HFFc6 (cell line): ENCODE measurements around the gene MARVELD3. TPM values are rescaled to one million over a fixed set of nuclear protein-coding genes. Genes with fewer than 3 reads are reported as not detected.

Experiments
- DNase-seq: peaks from one replicate; pipeline ENCODE4 v3.0.0-alpha.2; 2018
- H3K27ac Mint-ChIP-seq: 2 replicates; pipeline ENCODE4 v1.8.0; 2020; ENCODE audit warnings: mild to moderate bottlenecking, mixed read lengths
- H3K27me3 Mint-ChIP-seq: 2 replicates; pipeline ENCODE4 v1.8.0; 2021; ENCODE audit warnings: mild to moderate bottlenecking, moderate library complexity, mixed read lengths; ENCODE audit not compliant: insufficient read depth
- H3K36me3 Mint-ChIP-seq: 2 replicates; pipeline ENCODE4 v1.8.0; 2021; ENCODE audit warnings: low read depth, mixed read lengths
- H3K4me1 Mint-ChIP-seq: 2 replicates; pipeline ENCODE4 v1.8.0; 2020; ENCODE audit warnings: low read depth, mixed read lengths
- H3K4me3 Mint-ChIP-seq: 2 replicates; pipeline ENCODE4 v1.8.0; 2020; ENCODE audit warnings: mild to moderate bottlenecking, moderate library complexity, mixed read lengths
- H3K9me3 Mint-ChIP-seq: 2 replicates; pipeline ENCODE4 v1.8.0; 2020; ENCODE audit warnings: mild to moderate bottlenecking, mixed read lengths
- total RNA-seq, 6 experiments: library from RNA; stranded (reverse); fragmentation: NEBNext Ultra II Directional; extraction: Animal tissue kit (Norgen Biotek cat#: 25700); gene quantifications; 2 replicates in 1 of 6; 3 replicates in 5 of 6; pipeline ENCODE4 v1.2.3, GENCODE V29; 2021
- TF ChIP-seq, protein P1 (sequence below): fragments of 200-600 bp; sonication (generic); IDR thresholded peaks from 2 replicates; pipeline ENCODE4 v1.5.0; 2021; ENCODE audit warnings: antibody characterized with exemption, mild to moderate bottlenecking

The MARVELD3 gene
- total RNA-seq, 6 experiments from 2014 or later: not detected

DNA sequence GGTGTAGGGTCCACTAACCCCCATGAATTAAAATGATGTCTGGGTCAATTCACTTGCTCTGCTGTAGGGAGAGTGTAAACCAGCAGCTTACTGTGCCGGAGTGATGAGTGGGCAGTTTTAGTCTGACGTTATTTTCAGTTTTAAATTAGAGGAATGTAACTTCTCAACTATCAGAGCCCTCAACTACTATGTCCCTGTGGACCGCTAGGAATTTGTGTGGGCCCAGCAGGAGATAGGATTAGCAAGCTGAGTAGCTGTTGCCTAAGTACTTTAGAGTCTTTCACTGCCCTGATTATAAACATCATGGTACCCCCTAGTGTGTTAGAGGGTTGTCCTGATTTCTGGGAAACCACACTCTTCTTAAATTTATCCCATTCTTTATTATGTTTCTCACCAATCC lies 11.4 kb downstream of the MARVELD3 start:
- Mint-ChIP-seq H3K27me3 (peaks cover 1% of the 10 kb centered on the region), H3K27ac (peak overlapping the region; percentile 2; the same call in 1 of the 2 replicates)
- TF ChIP-seq, protein P1, sequence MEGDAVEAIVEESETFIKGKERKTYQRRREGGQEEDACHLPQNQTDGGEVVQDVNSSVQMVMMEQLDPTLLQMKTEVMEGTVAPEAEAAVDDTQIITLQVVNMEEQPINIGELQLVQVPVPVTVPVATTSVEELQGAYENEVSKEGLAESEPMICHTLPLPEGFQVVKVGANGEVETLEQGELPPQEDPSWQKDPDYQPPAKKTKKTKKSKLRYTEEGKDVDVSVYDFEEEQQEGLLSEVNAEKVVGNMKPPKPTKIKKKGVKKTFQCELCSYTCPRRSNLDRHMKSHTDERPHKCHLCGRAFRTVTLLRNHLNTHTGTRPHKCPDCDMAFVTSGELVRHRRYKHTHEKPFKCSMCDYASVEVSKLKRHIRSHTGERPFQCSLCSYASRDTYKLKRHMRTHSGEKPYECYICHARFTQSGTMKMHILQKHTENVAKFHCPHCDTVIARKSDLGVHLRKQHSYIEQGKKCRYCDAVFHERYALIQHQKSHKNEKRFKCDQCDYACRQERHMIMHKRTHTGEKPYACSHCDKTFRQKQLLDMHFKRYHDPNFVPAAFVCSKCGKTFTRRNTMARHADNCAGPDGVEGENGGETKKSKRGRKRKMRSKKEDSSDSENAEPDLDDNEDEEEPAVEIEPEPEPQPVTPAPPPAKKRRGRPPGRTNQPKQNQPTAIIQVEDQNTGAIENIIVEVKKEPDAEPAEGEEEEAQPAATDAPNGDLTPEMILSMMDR: no peak

DNA sequence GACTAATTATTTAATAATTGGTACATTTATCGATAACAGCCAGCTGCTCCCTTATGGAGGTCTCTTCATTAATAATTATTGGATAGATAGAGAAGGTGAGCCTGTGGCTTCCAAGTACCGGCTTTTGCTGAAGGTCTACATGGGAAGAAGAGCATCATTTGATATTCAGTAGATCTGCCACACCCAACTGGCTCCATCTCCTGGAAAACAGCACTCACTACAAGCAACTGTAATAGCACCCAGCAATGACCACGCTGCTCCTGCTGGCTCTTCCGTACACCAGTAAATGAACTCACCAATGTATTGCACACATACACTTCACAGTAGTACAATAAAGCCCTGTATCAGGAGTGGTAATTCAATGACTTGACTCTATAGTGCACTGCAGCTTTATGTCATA lies 19.5 kb downstream of the MARVELD3 start:
- Mint-ChIP-seq H3K4me3 (no peak overlapping the region), H3K36me3 (peaks cover 11% of the 10 kb centered on the region), H3K9me3 (no peaks in the 10 kb centered on the region), H3K27me3 (no peaks in the 10 kb centered on the region), H3K4me1 (peaks cover 14% of the 10 kb centered on the region), H3K27ac (no peak overlapping the region)
- TF ChIP-seq, protein P1: peak; percentile 62; the same call in 1 of the 2 replicates
- DNase-seq: peak; percentile 13

More for the DNA sequence above, 11.4 kb downstream of the MARVELD3 start:
- H3K4me1 Mint-ChIP-seq: no peaks in the 10 kb centered on the region; the same call in 1 of the 2 replicates
- no peak overlapping the region for H3K4me3 Mint-ChIP-seq
- peaks cover 4% of the 10 kb centered on the region; the same call in 1 of the 2 replicates for H3K36me3 Mint-ChIP-seq
- H3K9me3 Mint-ChIP-seq: no peaks in the 10 kb centered on the region
- peak; percentile 49 for DNase-seq

DNA sequence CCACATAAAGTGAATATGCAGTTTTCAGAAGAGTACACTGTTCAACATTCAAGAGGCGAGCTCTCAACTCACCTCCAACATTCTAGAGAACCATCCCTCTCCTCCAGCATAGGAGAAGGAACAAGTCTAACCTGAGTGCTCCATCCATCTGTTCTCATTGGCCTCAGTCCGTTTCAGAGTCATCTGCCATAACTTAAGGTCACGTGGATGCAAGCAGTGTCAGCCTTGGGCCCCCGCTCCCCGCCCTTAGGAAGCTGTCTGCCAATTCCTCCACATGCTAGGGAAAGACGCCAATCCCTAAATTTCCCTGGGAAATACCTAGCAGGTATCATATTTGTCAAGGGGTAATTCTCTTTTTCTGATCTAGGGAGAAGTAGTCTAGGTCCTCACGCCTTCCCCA lies 21.4 kb downstream of the MARVELD3 start:
- Mint-ChIP-seq H3K9me3 (no peaks in the 10 kb centered on the region), H3K36me3 (peaks cover 12% of the 10 kb centered on the region), H3K27ac (no peak overlapping the region), H3K4me1 (peaks cover 14% of the 10 kb centered on the region), H3K4me3 (no peak overlapping the region), H3K27me3 (no peaks in the 10 kb centered on the region)
- TF ChIP-seq, protein P1: no peak
- DNase-seq: no peak

GRCh38 chr16:71648162-71648561 lies 22.2 kb downstream of the MARVELD3 start:
- TF ChIP-seq, protein P1: no peak
- H3K4me1 Mint-ChIP-seq: peaks cover 7% of the 10 kb centered on the region
- no peak for DNase-seq
- no peaks in the 10 kb centered on the region for H3K27me3 Mint-ChIP-seq
- H3K27ac Mint-ChIP-seq: no peak overlapping the region
- no peaks in the 10 kb centered on the region for H3K9me3 Mint-ChIP-seq
- H3K36me3 Mint-ChIP-seq: peaks cover 12% of the 10 kb centered on the region
- no peak overlapping the region for H3K4me3 Mint-ChIP-seq

GRCh38 chr16:71648921-71649320 lies 22.9 kb downstream of the MARVELD3 start:
- TF ChIP-seq, protein P1: peak; percentile 61
- Mint-ChIP-seq H3K4me3 (no peak overlapping the region), H3K27me3 (no peaks in the 10 kb centered on the region), H3K4me1 (peaks cover 2% of the 10 kb centered on the region; the same call in 1 of the 2 replicates), H3K27ac (no peak overlapping the region), H3K9me3 (no peaks in the 10 kb centered on the region), H3K36me3 (peaks cover 12% of the 10 kb centered on the region)
- no peak for DNase-seq

GRCh38 chr16:71649704-71650103 lies 23.7 kb downstream of the MARVELD3 start:
- no peak overlapping the region for H3K27ac Mint-ChIP-seq
- H3K36me3 Mint-ChIP-seq: peaks cover 12% of the 10 kb centered on the region
- no peak overlapping the region for H3K4me3 Mint-ChIP-seq
- no peaks in the 10 kb centered on the region for H3K27me3 Mint-ChIP-seq
- DNase-seq: no peak
- H3K4me1 Mint-ChIP-seq: no peaks in the 10 kb centered on the region
- H3K9me3 Mint-ChIP-seq: no peaks in the 10 kb centered on the region
- TF ChIP-seq, protein P1: no peak
